Testis (tissue), 2 donors: Measurements from ENCODE around the gene SULT2B1.

Experiments used
- CTCF ChIP-seq, 3 experiments: fragments of 450-650 bp in 2 of 3; fragments of 200-600 bp in 1 of 3; sonication (generic) in 1 of 3; IDR thresholded peaks; one replicate each; pipeline ENCODE4 v1.5.1; 2016 to 2019; ENCODE audit warnings: antibody characterized with exemption in 3 of 3, mild to moderate bottlenecking in 2 of 3, moderate library complexity in 1 of 3
- POLR2A ChIP-seq: fragments of 450-650 bp; IDR thresholded peaks from one replicate; pipeline ENCODE4 v1.6.1; 2017; ENCODE audit warnings: antibody characterized with exemption, mild to moderate bottlenecking, moderate library complexity

- no peak for TF ChIP-seq CTCF (IDR thresholded peaks at IDR 0.05)
- TF ChIP-seq POLR2A: no peak
Observed at GRCh38 chr19:48571378-48572162, 19.6 kb downstream of the SULT2B1 start.
